Nephron (organoid): ENCODE measurements around the gene OSBPL7.

ENCODE experiments used
- H3K27ac Mint-ChIP-seq, 3 experiments: 2 replicates each; pipeline ENCODE4 v1.8.0; 2020; ENCODE audit warnings: mixed read lengths in 3 of 3, mild to moderate bottlenecking in 2 of 3, moderate library complexity in 1 of 3
- H3K27me3 Mint-ChIP-seq: 2 replicates; pipeline ENCODE4 v1.8.0; 2021; ENCODE audit warnings: low read depth, mild to moderate bottlenecking, moderate library complexity, mixed read lengths
- H3K36me3 Mint-ChIP-seq: 2 replicates; pipeline ENCODE4 v1.8.0; 2020; ENCODE audit warnings: low read depth, mixed read lengths
- H3K4me1 Mint-ChIP-seq: 2 replicates; pipeline ENCODE4 v1.8.0; 2020; ENCODE audit warnings: mixed read lengths
- H3K4me3 Mint-ChIP-seq, 3 experiments: 2 replicates each; pipeline ENCODE4 v1.8.0; 2020; ENCODE audit warnings: mild to moderate bottlenecking in 3 of 3, mixed read lengths in 3 of 3, moderate library complexity in 2 of 3
- H3K9me3 Mint-ChIP-seq: 2 replicates; pipeline ENCODE4 v1.8.0; 2020; ENCODE audit warnings: mixed read lengths
- TF ChIP-seq, protein P1 (sequence below), 3 experiments: fragments of 200-600 bp; sonication (generic); IDR thresholded peaks; one replicate each; pipeline ENCODE4 v1.5.0; 2021; ENCODE audit warnings: antibody characterized with exemption in 3 of 3; ENCODE audit not compliant: unreplicated experiment in 3 of 3

The OSBPL7 gene

DNA sequence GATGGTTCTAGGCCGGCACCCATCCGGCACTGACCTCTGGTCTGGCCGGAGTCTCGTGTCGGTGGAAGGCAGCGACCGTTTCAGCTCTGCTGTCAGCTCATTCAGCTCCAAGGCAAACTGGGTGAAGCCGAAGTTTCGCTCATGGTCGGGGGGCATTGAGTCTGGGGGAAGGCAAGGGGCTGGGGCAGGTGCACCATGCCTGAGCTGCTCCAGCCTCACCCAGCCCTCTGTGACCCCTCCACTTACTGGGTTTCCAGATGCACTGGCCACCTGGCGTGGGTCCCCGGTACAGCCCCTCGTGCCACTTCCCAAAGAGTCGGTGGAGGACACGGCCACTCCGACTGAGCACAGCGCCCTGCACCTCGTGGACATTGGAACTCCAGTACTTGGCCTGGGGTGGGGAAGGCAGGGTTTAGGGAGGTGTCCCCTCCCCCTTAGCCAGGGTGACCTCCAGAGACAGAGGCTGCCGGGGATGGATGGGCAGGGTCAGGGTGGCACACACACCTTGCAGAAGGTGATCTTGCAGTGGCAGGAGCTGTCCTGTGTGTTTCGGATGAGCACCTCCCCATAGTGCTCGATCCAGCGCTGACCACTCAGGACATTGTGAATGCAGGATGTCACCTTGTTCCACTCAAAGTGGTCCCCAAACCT lies 12.6 kb downstream of the OSBPL7 start:
- no peaks in the 10 kb centered on the region for H3K9me3 Mint-ChIP-seq

DNA sequence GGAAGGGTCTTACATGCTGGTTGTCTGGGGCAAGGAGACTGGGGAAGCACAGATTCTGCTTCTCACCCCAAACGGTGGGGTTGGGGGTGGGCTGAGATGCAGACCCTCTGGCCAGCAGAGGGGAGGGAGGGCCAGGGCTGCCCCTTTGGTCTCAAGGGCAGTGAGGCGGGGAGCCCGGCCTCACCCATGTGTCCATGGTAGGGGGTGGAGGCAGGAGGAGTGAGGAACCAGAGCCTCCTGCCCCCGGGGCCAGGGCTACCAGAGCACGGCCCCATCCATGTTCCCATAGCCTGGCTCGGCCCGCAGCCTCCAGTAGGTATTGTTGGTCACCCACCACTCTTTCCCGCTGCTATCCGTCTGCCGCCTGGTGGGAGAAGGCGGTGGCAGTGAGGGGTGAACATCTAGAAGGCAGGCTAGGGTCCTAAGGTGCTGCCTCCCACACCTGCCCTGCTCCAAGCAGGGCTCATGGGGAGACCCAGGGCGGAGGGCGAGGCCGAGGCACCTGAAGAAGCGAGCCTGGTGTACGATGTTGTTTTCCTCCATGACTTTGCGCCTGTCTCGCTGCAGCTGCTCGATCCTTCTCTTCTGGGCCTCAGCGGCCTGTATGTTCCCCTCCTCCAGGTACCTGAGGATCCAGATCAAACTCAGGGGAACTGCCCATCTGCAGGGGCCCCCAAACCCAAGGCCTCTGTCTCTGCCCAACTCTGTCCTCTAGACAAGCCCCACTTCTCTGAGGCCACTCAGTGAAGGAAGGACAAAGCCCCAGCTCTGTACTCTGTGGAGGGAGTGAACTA lies 13.4 kb downstream of the OSBPL7 start:
- TF ChIP-seq, protein P1, sequence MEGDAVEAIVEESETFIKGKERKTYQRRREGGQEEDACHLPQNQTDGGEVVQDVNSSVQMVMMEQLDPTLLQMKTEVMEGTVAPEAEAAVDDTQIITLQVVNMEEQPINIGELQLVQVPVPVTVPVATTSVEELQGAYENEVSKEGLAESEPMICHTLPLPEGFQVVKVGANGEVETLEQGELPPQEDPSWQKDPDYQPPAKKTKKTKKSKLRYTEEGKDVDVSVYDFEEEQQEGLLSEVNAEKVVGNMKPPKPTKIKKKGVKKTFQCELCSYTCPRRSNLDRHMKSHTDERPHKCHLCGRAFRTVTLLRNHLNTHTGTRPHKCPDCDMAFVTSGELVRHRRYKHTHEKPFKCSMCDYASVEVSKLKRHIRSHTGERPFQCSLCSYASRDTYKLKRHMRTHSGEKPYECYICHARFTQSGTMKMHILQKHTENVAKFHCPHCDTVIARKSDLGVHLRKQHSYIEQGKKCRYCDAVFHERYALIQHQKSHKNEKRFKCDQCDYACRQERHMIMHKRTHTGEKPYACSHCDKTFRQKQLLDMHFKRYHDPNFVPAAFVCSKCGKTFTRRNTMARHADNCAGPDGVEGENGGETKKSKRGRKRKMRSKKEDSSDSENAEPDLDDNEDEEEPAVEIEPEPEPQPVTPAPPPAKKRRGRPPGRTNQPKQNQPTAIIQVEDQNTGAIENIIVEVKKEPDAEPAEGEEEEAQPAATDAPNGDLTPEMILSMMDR (IDR thresholded peaks at IDR 0.05; ENCODE audit: unreplicated experiment in 3 of 3): no peak
- H3K4me3 Mint-ChIP-seq: no peak overlapping the region
- peaks cover 14% of the 10 kb centered on the region for H3K27me3 Mint-ChIP-seq

More for the DNA sequence above, 12.6 kb downstream of the OSBPL7 start:
- H3K4me1 Mint-ChIP-seq: peaks cover 10% of the 10 kb centered on the region
- peaks cover 18% of the 10 kb centered on the region for H3K36me3 Mint-ChIP-seq
- peaks cover 7% of the 10 kb centered on the region for H3K27me3 Mint-ChIP-seq
- no peak overlapping the region for H3K27ac Mint-ChIP-seq
- H3K4me3 Mint-ChIP-seq: no peak overlapping the region
- TF ChIP-seq, protein P1 (IDR thresholded peaks at IDR 0.05; ENCODE audit: unreplicated experiment in 3 of 3): no peak

DNA sequence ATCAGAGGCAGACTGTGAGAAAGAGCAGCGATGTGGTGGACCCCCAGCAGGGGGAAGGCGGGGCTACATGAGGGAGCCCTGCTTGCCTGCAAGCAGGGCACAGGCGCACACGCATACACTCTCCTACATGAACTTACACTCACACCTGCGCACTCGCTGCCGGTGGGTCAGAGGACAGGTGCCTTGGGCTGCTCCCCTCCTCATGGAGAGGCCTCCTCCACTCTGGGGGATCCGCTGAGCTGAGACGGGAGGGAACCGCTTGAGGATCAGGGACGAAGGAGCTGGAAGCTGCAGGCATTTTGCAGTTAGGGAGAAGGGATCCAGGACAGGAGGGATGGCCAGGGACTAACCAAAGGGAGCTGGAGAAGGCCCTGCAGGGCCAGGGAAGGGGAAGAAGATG lies 14.2 kb downstream of the OSBPL7 start:
- Mint-ChIP-seq H3K4me3 (no peak overlapping the region), H3K4me1 (peaks cover 10% of the 10 kb centered on the region), H3K36me3 (peaks cover 13% of the 10 kb centered on the region), H3K27me3 (peaks cover 18% of the 10 kb centered on the region), H3K27ac (no peak overlapping the region), H3K9me3 (no peaks in the 10 kb centered on the region)
- TF ChIP-seq, protein P1 (IDR thresholded peaks at IDR 0.05; ENCODE audit: unreplicated experiment in 3 of 3): no peak

More for the DNA sequence above, 13.4 kb downstream of the OSBPL7 start:
- H3K36me3 Mint-ChIP-seq: peaks cover 18% of the 10 kb centered on the region
- no peak overlapping the region for H3K27ac Mint-ChIP-seq
- peaks cover 10% of the 10 kb centered on the region for H3K4me1 Mint-ChIP-seq
- H3K9me3 Mint-ChIP-seq: no peaks in the 10 kb centered on the region

DNA sequence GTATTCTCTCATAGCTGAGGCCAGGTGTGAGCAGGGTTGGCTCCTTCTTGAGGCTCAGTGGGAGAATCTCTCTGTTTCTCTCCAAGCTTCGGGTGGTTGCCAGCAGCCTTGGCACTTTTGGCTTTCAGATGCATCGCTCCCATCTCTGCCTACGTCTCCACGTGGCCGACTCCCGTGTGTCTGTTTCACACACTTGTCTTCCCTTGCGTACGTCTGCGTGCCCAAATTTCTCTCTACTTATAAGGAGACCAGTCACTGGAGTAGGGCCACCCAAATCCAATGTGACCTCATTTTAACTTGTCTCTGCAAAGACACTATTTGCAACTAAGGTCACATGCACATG lies 14.7 kb downstream of the OSBPL7 start:
- TF ChIP-seq, protein P1 (IDR thresholded peaks at IDR 0.05; ENCODE audit: unreplicated experiment in 3 of 3): no peak
- Mint-ChIP-seq H3K4me1 (peaks cover 10% of the 10 kb centered on the region), H3K4me3 (no peak overlapping the region), H3K27ac (no peak overlapping the region), H3K27me3 (peaks cover 23% of the 10 kb centered on the region), H3K36me3 (peaks cover 7% of the 10 kb centered on the region), H3K9me3 (no peaks in the 10 kb centered on the region)

DNA sequence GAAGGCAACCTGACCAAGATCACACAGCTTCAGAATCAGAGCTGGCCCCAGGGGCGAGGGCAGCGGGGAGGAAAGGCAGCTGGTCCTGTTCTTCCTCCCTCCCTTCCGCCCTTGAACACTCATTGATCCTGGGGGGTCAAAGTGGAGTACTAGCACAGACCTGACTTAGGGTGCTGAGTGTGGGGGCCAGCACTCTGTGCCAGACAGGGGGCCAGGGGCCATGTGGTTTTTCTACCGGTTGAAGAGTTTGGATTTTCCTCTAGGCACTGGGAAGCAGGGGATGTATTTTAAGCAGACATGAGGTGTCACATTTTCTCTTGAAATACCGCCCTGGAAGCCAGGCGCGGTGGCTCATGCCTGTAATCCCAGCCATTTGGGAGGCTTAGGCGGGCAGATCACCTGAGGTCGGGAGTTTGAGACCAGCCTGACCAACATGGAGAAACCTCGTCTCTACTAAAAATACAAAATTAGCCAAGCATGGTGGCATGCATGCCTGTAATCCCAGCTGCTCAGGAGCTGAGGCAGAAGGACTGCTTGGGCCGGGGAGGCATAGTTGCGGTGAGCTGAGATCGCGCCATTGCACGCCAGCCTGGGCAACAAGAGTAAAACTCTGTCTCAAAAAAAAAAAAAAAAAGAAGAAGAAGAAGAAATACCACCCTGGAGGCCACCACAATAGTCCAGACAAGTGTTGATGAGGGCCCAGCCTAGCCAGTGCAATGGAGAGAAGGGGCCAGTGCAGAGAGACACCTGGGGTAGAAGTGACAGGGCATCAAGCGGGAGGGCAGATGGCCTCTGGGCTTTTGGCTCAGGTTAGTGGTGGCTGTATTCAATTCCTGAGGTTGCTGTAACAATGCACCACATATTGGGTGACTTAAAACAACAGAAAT lies 15.3 kb downstream of the OSBPL7 start:
- TF ChIP-seq, protein P1 (IDR thresholded peaks at IDR 0.05; ENCODE audit: unreplicated experiment in 3 of 3): no peak
- no peak overlapping the region for H3K4me3 Mint-ChIP-seq
- H3K9me3 Mint-ChIP-seq: no peaks in the 10 kb centered on the region
- H3K36me3 Mint-ChIP-seq: peaks cover 1% of the 10 kb centered on the region
- peaks cover 10% of the 10 kb centered on the region for H3K4me1 Mint-ChIP-seq
- H3K27me3 Mint-ChIP-seq: peaks cover 27% of the 10 kb centered on the region
- H3K27ac Mint-ChIP-seq: no peak overlapping the region
